ENCODE results near the gene SENP7.

The SENP7 gene

GRCh38 chr3:101413656-101414055 lies 99.4 kb downstream of the SENP7 start:
- H3K27me3 ChIP-seq (ENCODE audit: insufficient read depth, low read length) = no peaks in the 10 kb centered on the region
- TF ChIP-seq, protein P1, sequence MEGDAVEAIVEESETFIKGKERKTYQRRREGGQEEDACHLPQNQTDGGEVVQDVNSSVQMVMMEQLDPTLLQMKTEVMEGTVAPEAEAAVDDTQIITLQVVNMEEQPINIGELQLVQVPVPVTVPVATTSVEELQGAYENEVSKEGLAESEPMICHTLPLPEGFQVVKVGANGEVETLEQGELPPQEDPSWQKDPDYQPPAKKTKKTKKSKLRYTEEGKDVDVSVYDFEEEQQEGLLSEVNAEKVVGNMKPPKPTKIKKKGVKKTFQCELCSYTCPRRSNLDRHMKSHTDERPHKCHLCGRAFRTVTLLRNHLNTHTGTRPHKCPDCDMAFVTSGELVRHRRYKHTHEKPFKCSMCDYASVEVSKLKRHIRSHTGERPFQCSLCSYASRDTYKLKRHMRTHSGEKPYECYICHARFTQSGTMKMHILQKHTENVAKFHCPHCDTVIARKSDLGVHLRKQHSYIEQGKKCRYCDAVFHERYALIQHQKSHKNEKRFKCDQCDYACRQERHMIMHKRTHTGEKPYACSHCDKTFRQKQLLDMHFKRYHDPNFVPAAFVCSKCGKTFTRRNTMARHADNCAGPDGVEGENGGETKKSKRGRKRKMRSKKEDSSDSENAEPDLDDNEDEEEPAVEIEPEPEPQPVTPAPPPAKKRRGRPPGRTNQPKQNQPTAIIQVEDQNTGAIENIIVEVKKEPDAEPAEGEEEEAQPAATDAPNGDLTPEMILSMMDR (IDR thresholded peaks at IDR 0.05; ENCODE audit: low read length) = no peak
- H3K4me1 ChIP-seq (ENCODE audit: insufficient read depth, low read length, severe bottlenecking) = peaks cover 15% of the 10 kb centered on the region
- no peaks in the 10 kb centered on the region for H4K20me1 ChIP-seq (ENCODE audit: insufficient read depth, low read length)
- no peaks in the 10 kb centered on the region for H3F3A ChIP-seq (ENCODE audit: insufficient read depth, low read length)
- H3K4me2 ChIP-seq (ENCODE audit: low read length) = no peak overlapping the region
- peaks cover 6% of the 10 kb centered on the region; the same call in 1 of the 2 replicates for H3K36me3 ChIP-seq (ENCODE audit: insufficient read depth, low read length)
- no peak overlapping the region for H3K9ac ChIP-seq (ENCODE audit: low read length)
- 0 out of 2 replicates have a peak, but pooled peaks cover 2% of the 10 kb centered on the region for H3K9me3 ChIP-seq (ENCODE audit: low read length)
- H3K27ac ChIP-seq (ENCODE audit: low read depth, low read length, poor library complexity, severe bottlenecking) = no peak overlapping the region
- H3K79me2 ChIP-seq (ENCODE audit: insufficient read depth, low read length) = no peaks in the 10 kb centered on the region
- no peak overlapping the region for H3K4me3 ChIP-seq (ENCODE audit: low read depth, low read length, poor library complexity, severe bottlenecking)
- no peak overlapping the region for H2AFZ ChIP-seq (ENCODE audit: low read length)
- no peaks in the 10 kb centered on the region for H3K9me2 ChIP-seq (ENCODE audit: low read depth, low read length)

GRCh38 chr3:101391413-101391950 lies 121.5 kb downstream of the SENP7 start:
- Histone ChIP-seq H3K4me1 (ENCODE audit: insufficient read depth, low read length, severe bottlenecking) (no peaks in the 10 kb centered on the region), H3K9ac (ENCODE audit: low read length) (no peak overlapping the region), H3K27ac (ENCODE audit: low read depth, low read length, poor library complexity, severe bottlenecking) (no peak overlapping the region), H4K20me1 (ENCODE audit: insufficient read depth, low read length) (no peaks in the 10 kb centered on the region), H3K9me2 (ENCODE audit: low read depth, low read length) (no peaks in the 10 kb centered on the region), H3K9me3 (ENCODE audit: low read length) (peaks cover 14% of the 10 kb centered on the region), H2AFZ (ENCODE audit: low read length) (no peak overlapping the region), H3K4me2 (ENCODE audit: low read length) (no peak overlapping the region), H3K27me3 (ENCODE audit: insufficient read depth, low read length) (no peaks in the 10 kb centered on the region), H3K36me3 (ENCODE audit: insufficient read depth, low read length) (no peaks in the 10 kb centered on the region), H3K4me3 (ENCODE audit: low read depth, low read length, poor library complexity, severe bottlenecking) (no peak overlapping the region), H3F3A (ENCODE audit: insufficient read depth, low read length) (no peaks in the 10 kb centered on the region), H3K79me2 (ENCODE audit: insufficient read depth, low read length) (no peaks in the 10 kb centered on the region)
- TF ChIP-seq, protein P1 (IDR thresholded peaks at IDR 0.05; ENCODE audit: low read length) = no peak
- no peak for TF ChIP-seq EZH2 (IDR thresholded peaks at IDR 0.05; ENCODE audit: borderline replicate concordance, low read length)

DNA sequence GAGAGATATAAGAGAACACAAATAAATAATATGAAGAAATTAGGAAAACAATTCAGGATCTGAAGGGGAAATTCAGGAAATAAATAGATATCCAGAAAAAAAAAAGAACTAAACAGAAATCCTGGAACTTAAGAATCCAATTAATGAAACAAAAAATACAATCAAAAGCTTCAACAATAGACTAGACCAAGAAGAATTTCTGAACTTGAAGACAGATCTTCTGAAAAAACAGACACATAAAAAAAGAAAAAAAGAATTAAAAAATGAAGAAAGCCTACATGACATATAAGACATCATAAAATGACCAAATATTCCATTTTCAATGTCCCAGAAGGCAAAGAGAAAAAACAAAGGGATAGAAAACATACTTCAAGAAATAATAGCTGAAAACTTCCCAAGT lies 124.3 kb downstream of the SENP7 start:
- no peaks in the 10 kb centered on the region for H3K4me1 ChIP-seq (ENCODE audit: insufficient read depth, low read length, severe bottlenecking)
- no peak overlapping the region for H3K4me2 ChIP-seq (ENCODE audit: low read length)
- H3K27ac ChIP-seq (ENCODE audit: low read depth, low read length, poor library complexity, severe bottlenecking) = no peak overlapping the region
- no peak overlapping the region for H3K4me3 ChIP-seq (ENCODE audit: low read depth, low read length, poor library complexity, severe bottlenecking)
- H3K79me2 ChIP-seq (ENCODE audit: insufficient read depth, low read length) = no peaks in the 10 kb centered on the region
- H3K36me3 ChIP-seq (ENCODE audit: insufficient read depth, low read length) = peaks cover 8% of the 10 kb centered on the region; the same call in 1 of the 2 replicates
- no peaks in the 10 kb centered on the region for H4K20me1 ChIP-seq (ENCODE audit: insufficient read depth, low read length)
- no peaks in the 10 kb centered on the region for H3F3A ChIP-seq (ENCODE audit: insufficient read depth, low read length)
- TF ChIP-seq EZH2 (IDR thresholded peaks at IDR 0.05; ENCODE audit: borderline replicate concordance, low read length) = no peak
- TF ChIP-seq, protein P1 (IDR thresholded peaks at IDR 0.05; ENCODE audit: low read length) = no peak
- no peak overlapping the region for H3K9ac ChIP-seq (ENCODE audit: low read length)
- H3K27me3 ChIP-seq (ENCODE audit: insufficient read depth, low read length) = no peaks in the 10 kb centered on the region
- peaks cover 11% of the 10 kb centered on the region for H3K9me3 ChIP-seq (ENCODE audit: low read length)
- no peaks in the 10 kb centered on the region for H3K9me2 ChIP-seq (ENCODE audit: low read depth, low read length)
- no peak overlapping the region for H2AFZ ChIP-seq (ENCODE audit: low read length)
